GM12801 (cell line): Measurements from ENCODE around the gene TRIO.

Experiments used
- CTCF ChIP-seq: IDR thresholded peaks from one replicate; pipeline ENCODE4 v1.5.1; 2011; ENCODE audit warnings: control low read depth; ENCODE audit not compliant: insufficient read length; ENCODE audit errors: extremely low read depth

TRIO gene

GRCh38 chr5:14125262-14125661 lies 17.9 kb upstream of the TRIO start:
- TF ChIP-seq CTCF: no peak

GRCh38 chr5:14127587-14127986 lies 15.6 kb upstream of the TRIO start:
- TF ChIP-seq CTCF: no peak

GRCh38 chr5:14128079-14128478 lies 15.1 kb upstream of the TRIO start:
- TF ChIP-seq CTCF: no peak

- TF ChIP-seq CTCF: no peak
These were observed 14.0 kb upstream of the TRIO start for GRCh38 chr5:14129123-14129522.

GRCh38 chr5:14131855-14132503 lies 11.2 kb upstream of the TRIO start:
- no peak for TF ChIP-seq CTCF

- TF ChIP-seq CTCF: no peak
These were observed 9.7 kb upstream of the TRIO start for GRCh38 chr5:14133394-14133793.

- TF ChIP-seq CTCF: no peak
These were observed 9.1 kb upstream of the TRIO start for GRCh38 chr5:14134083-14134482.
